ENCODE results near the gene STON2. TPM values are rescaled to one million over a fixed set of nuclear protein-coding genes. Genes with fewer than 3 reads are reported as not detected.

STON2 gene
- total RNA-seq, 4 donors from 2014 or later, result 3.3 to 87.8 (median 11.0) TPM

DNA sequence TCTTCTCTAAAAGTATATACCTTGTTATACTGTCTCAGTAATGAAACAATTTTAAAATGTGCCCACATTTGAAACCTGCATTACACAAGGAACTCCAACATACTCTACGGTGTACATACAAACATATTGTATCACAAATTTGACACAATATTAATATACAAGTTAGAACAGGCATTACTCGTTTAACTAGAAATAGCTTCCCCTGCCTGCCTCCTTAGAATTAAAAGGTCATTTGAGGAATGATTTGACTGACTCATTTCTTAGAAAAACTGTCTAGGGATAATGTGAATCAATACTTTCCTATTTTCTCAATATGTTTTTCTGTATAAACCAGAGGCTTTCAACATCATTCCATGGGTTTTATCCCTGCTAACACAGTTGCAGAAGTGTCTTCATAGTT, 73.7 kb downstream of the STON2 start:
- no peaks in the 10 kb centered on the region for H3K9me3 ChIP-seq
- TF ChIP-seq, protein P1, sequence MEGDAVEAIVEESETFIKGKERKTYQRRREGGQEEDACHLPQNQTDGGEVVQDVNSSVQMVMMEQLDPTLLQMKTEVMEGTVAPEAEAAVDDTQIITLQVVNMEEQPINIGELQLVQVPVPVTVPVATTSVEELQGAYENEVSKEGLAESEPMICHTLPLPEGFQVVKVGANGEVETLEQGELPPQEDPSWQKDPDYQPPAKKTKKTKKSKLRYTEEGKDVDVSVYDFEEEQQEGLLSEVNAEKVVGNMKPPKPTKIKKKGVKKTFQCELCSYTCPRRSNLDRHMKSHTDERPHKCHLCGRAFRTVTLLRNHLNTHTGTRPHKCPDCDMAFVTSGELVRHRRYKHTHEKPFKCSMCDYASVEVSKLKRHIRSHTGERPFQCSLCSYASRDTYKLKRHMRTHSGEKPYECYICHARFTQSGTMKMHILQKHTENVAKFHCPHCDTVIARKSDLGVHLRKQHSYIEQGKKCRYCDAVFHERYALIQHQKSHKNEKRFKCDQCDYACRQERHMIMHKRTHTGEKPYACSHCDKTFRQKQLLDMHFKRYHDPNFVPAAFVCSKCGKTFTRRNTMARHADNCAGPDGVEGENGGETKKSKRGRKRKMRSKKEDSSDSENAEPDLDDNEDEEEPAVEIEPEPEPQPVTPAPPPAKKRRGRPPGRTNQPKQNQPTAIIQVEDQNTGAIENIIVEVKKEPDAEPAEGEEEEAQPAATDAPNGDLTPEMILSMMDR (IDR thresholded peaks at IDR 0.05), result no peak
- no peak for TF ChIP-seq POLR2A (IDR thresholded peaks at IDR 0.05)
- no peak overlapping the region for H3K27ac ChIP-seq
- no peaks in the 10 kb centered on the region for H3K36me3 ChIP-seq
- intact Hi-C loops (cut with DNase I; ENCODE audit: low total_unique reads), result no loop called here
- H3K27me3 ChIP-seq, result no peaks in the 10 kb centered on the region
- H3K4me3 ChIP-seq, result no peak overlapping the region
- H3K4me1 ChIP-seq, result no peaks in the 10 kb centered on the region
- DNase-seq, result no peak

DNA sequence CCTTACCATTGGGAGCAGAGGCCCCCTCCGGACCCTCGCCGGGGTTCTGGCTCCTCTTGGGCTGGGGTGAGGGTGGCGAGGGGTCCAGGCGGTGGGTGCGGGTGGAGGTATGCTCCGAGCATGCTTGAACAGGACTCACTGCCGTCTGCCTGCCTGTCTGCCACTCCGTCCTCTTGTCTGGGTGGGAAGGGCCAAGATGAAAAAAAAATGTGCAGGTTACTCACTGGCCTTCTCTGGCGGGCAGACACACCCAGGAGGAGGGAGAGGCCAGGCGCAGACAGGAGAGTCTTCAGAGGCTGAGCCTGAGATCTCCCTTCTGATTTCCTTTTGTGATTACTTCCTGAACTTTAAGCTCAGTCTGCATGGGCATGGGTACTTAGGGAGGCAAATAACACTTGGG, 76.1 kb downstream of the STON2 start:
- DNase-seq, result no peak
- H3K9me3 ChIP-seq, result no peaks in the 10 kb centered on the region
- TF ChIP-seq, protein P1 (IDR thresholded peaks at IDR 0.05), result no peak
- TF ChIP-seq POLR2A (IDR thresholded peaks at IDR 0.05), result no peak
- intact Hi-C loops (cut with DNase I; ENCODE audit: low total_unique reads), result no loop called here
- no peaks in the 10 kb centered on the region for H3K36me3 ChIP-seq
- no peaks in the 10 kb centered on the region for H3K4me1 ChIP-seq
- no peak overlapping the region for H3K27ac ChIP-seq
- no peak overlapping the region for H3K4me3 ChIP-seq
- H3K27me3 ChIP-seq, result no peaks in the 10 kb centered on the region

DNA sequence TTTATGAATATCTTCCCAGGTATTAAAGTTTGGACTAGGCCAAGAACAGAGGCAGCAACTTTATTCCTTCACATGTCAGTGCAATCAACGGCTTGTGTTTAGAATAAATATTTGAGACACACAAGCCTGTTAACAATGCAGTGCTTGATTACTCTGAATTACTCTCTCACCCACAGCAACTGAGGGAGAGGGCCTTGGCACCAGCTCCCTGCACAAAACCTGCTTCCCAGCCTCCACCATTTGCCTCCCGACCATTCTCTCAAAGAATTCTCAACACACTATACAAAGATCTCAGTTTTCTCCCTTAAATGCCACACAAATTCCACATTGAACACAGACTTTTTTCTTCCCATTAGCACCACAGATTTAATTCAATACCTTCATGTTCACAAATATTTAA, 77.0 kb downstream of the STON2 start:
- no peak overlapping the region for H3K4me3 ChIP-seq
- H3K36me3 ChIP-seq, result no peaks in the 10 kb centered on the region
- no peaks in the 10 kb centered on the region for H3K27me3 ChIP-seq
- intact Hi-C loops (cut with DNase I; ENCODE audit: low total_unique reads), result no loop called here
- no peak for TF ChIP-seq POLR2A (IDR thresholded peaks at IDR 0.05)
- TF ChIP-seq, protein P1 (IDR thresholded peaks at IDR 0.05), result no peak
- DNase-seq, result no peak
- no peaks in the 10 kb centered on the region for H3K4me1 ChIP-seq
- no peaks in the 10 kb centered on the region for H3K9me3 ChIP-seq
- H3K27ac ChIP-seq, result no peak overlapping the region

DNA sequence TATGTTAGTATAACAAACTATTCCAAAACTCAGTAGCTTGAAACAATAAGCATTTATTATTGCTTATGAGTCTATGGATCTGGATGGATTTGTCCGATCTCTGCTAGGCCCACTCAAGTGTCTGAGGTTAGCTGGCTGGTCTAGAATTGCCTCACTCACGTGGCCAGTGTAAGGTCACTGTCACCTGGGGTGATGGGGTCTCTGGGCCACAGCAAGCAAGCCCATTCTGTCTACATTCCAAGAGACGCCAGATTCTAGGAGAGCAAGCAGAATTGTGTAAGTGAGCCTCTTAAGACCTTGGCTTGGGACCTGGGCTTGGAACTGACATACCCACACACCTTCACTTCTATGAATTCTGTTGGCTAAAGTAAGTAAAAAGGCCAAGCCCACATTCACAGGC, 80.2 kb downstream of the STON2 start:
- Histone ChIP-seq H3K4me1 (no peaks in the 10 kb centered on the region), H3K27me3 (no peaks in the 10 kb centered on the region), H3K9me3 (no peaks in the 10 kb centered on the region), H3K36me3 (no peaks in the 10 kb centered on the region), H3K27ac (no peak overlapping the region), H3K4me3 (no peak overlapping the region)
- no peak for TF ChIP-seq POLR2A (IDR thresholded peaks at IDR 0.05)
- TF ChIP-seq, protein P1 (IDR thresholded peaks at IDR 0.05), result no peak
- intact Hi-C loops (cut with DNase I; ENCODE audit: low total_unique reads), result no loop called here
- no peak for DNase-seq

DNA sequence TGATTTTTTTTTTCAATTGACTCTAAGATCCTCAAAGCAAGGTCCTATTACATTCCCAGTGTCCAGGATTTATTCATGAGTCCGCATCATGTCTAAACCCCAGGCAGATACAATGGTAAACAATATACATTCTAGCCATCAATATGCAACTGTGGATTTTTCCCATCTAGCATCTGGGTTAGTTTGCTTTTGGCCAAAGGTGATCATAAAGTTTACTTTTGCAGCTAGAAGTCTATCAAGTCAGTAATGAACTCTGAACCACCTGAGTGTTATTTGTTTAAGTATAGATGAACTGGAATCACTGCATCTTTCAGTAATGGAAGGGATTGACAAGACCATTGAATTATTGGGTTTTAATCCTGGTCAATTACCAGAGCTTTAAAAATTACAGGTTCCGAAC, 80.8 kb downstream of the STON2 start:
- Histone ChIP-seq H3K4me3 (no peak overlapping the region), H3K27ac (no peak overlapping the region), H3K4me1 (no peaks in the 10 kb centered on the region), H3K9me3 (no peaks in the 10 kb centered on the region), H3K36me3 (no peaks in the 10 kb centered on the region), H3K27me3 (no peaks in the 10 kb centered on the region)
- intact Hi-C loops (cut with DNase I; ENCODE audit: low total_unique reads), result no loop called here
- no peak for DNase-seq
- TF ChIP-seq, protein P1 (IDR thresholded peaks at IDR 0.05), result no peak
- no peak for TF ChIP-seq POLR2A (IDR thresholded peaks at IDR 0.05)

All from uterus (tissue), 4 donors.